HG03354 (cell line): Measurements from ENCODE around the gene GNB1L.
A peak's percentile ranks its signal among the peaks of the same experiment; 100 is the strongest.

Experiments
- ATAC-seq: cut with Tn5 transposase; IDR thresholded peaks from one replicate; pipeline ENCODE4 v1.9.1; 2021; ENCODE audit warnings: mild to moderate bottlenecking; ENCODE audit not compliant: unreplicated experiment, poor library complexity, severe bottlenecking

GNB1L gene, protein sequence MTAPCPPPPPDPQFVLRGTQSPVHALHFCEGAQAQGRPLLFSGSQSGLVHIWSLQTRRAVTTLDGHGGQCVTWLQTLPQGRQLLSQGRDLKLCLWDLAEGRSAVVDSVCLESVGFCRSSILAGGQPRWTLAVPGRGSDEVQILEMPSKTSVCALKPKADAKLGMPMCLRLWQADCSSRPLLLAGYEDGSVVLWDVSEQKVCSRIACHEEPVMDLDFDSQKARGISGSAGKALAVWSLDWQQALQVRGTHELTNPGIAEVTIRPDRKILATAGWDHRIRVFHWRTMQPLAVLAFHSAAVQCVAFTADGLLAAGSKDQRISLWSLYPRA

DNA sequence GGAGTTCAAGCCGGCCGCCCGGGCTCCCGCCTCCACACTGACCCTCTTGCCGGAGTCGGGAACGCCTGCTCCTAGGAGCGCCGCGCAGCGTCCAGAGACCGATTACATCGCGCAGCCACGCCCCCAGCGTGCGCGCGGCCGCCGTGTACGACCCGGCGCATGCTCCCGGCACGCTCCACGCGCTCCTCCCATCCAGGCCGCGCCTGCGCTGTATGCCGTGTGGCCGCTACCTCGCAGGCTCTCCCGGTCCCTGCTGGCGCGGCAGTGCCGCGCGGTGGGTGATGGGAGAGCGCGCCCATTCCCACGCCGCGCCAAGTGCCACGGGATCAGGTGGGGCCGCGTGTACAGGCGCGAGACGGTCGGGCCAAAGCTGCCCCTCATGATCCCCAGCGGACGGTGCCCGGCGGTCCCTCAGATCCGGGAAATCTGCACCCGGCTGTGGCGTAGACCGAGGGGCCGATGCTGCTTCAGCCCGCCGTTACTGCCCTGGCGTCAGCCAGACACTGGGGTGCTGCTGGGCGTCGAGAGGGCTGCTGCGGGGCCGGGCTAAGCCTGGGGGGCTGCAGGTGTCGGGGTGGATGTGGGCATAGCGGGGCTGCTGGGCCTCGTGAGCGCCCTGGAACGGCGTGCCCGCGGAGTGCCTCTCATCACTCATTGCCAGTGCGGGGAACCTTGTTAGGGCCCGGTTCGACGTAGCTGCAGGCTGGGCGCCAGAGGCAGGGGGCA lies at the start of gene GNB1L, which contains the start of gene RTL10:
Gene GNB1L (minus strand): TSS at position 97 of the 726 bp plus-strand sequence. CDS start 33,519 bp downstream, outside the sequence.
Gene RTL10 (minus strand): TSS at position 97 of the 726 bp plus-strand sequence. CDS start 2,613 bp downstream, outside the sequence.
- ATAC-seq: peak; percentile 85

DNA sequence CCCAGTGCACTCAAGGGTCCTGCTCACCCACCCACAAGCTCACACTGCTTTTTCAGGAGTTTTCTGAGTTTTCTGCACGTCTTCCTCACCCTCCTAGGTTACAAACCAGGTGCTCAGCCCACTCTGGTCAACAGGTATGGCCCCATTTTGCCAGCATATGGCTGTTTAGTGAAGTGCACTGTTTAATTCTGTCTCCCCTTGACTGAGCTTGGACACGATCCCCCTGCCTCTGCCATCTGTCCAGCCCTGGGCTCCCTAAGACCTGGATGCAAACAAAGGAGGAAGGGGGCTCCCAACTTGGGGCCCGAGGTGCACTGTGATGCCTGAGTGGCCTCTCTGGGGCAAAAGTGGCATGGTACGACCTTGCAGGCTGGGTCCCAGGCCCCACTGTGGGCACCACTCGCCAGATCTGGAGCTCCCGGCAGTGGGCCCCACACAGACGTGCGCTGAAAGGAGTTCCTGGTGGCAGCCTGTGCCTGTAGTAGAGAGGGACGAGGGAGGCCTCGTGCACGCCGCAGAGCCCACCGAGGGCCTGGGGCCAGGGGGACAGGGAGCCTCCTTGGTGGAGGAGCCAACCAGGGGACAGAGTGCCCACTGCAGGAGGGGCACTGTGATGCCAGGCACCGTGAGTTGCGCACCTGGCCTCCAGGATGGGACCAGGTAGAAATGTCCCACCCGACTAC lies 49.6 kb upstream of the GNB1L start:
- no peak for ATAC-seq

DNA sequence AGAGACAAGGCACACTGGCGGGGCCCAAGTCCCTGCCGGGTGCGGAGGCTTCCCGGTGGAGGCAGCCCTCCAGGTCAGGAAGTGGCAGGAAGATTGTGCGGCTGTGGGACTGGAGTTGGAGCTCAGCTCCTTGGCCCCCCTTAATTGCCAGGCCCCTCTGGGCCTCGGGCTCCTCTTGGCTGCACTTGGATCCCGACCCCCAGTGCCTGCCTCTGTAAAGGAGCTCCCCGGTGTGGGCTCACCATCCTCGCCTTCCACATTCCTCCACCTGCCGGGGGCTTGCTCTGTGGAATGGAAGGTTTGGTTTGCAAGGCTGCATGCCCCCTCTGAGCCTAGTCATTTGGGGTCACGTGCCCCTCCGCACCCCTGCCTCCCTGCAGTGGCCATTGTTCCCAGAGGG lies 48.8 kb upstream of the GNB1L start:
- ATAC-seq: no peak

DNA sequence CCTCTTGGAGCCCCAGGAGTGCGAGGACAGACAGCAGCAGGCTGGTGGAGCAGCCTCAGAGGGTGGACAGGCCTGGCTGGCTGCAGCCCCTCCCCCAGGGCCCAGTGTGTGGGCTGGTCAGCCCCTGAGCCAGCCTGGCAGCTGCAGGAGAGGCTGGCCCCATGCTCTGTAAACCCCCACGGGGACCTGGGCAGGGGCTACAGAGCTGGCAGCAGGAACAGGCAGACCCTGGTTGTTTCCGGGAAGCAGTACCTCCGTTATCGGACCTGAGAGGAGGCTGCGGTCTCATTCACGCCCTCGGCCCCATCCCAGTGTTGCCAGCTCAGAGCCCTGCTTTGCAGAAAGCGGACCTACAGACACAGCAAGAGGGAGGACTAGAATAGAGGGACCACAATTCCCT lies 48.4 kb upstream of the GNB1L start:
- ATAC-seq: no peak

DNA sequence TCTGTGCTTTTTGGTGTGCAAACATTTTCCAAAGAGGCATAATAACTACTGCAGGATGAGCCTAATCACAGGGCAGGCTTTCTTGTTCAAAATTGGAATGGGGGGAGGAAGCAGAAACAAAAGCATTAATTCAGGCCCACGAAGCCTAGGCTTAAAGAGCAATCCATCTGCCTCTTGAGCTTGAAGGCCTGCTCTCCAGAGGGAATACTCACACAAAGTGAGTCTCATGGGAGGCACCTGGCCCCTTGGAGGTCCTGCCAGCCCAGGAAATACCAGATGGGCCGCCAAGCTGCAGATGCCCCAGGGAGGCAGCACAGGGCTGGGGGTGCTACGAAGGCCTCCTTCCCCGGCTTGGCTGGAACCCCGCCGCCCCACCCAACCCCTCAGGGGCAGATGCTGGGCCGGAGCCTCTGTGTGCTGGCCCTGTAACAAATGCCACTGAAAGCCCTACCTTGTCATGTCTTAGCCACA lies 47.6 kb upstream of the GNB1L start:
- no peak for ATAC-seq

DNA sequence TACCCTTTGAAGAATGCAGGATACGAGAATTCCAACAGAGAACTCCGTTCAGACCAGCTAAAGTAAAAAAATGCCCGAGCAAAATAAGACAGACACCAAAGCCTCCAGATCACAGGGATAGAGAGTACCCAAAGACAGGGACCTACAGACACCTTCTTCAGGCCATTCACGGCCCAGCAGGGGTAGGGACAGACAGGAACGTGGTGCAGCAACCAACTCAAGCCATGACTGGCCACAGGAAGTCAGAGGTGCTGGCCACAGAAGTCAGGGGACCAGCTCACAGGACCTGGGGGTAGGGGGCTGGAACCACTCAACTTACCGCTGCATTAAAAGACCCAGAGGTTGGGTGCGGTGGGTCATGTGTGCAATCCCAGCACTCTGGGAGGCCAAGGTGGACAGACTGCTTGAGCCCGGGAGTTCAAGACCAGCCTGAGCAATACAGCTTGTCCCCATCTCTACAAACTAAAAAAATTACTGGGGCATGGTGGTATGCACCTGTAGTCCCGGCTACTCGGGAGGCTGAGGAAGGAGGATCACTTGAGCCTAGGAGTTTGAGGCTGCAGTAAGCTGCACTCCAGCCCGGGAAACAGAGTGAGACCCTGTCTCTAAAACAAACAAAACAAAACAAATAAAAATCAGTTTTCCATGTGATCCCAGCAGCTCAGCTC lies 47.0 kb upstream of the GNB1L start:
- ATAC-seq: no peak

DNA sequence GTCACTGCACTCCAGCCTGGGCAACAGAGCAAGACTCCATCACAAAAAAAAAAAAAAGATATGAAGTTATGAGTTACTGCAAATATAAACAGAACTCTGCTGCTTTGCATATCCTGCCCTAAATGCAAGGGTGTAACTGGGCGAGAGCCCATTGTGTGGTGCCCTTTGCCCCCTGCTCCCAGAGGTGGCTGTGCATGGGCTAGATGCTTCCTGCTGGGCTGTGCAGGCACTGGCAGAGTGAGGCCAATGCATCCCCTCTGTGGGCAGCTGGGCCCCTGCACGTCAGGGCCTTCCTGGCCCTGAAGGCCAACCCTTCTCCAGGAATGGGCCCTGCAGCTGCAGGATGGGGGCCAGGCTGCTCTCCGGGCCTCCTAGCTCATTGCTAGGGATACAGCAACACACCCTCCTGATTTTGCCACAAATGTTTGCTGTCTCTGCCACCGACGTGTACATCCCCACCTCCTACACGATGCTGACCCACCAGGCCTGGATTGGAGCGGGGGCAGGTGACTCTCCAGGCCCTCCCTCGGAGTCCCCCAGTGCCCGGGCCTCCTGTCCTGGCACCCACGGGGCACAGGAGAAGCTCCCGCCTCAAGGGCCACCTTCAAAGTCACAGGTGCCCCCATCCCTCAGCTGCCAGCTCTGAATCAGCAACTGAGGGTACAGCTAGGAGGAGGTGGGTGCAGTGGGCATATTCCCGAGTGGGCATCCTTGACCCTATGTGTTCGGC lies 46.2 kb upstream of the GNB1L start:
- no peak for ATAC-seq

DNA sequence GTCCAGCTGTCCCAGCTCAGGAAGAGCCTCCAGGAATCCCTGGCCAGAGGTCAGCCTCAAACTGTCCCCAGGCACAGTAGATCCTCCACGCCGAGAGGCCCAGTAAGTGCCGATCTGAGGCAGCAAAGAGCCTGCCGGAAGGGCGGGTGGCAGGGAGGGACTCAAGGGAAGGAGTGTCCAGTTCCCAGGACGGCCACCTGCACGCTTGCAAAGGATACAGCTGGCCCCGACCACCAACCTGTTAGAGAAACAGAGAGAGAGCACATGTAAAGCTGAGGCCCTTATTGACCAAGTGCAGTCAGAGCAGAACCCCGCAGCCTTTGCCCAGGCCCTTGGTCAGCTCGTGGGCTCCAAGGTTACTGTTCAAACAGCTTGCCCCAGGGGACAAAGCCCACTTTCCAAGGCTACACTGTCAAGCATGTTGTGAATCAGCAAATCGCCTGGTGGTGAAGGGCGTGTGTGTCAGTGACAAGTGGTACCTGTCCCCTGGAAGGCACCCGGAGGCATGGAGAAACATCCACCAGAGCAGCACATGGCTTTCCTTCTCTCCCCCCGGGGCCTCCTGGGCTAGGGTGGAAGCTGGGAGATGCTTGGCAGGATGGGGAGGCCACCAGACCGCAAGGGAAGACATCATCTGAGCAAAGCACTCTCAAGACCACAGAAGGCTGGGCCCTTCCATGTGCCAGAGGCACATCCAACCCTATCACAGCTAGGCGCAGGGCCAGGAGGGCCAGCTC lies 44.3 kb upstream of the GNB1L start:
- no peak for ATAC-seq

DNA sequence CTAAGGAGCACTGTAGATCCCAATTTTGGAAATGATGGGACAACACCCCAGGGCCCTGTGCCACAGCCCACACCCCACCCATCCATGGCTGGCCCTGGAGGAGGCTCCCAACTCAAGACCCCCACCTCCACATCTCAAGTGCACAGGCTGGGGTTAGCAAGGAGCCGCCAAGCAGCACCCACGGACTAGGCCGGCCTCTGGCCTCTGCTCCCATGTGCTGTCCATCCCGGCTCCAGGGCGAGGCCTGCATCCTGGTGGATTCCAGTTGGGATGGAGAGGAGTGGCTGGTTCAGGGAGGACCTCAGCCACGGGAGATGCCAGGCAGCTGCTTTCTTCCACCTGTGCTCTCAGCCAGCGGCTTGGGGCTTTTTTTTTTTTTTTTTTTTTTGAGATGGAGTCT lies 43.5 kb upstream of the GNB1L start:
- no peak for ATAC-seq

DNA sequence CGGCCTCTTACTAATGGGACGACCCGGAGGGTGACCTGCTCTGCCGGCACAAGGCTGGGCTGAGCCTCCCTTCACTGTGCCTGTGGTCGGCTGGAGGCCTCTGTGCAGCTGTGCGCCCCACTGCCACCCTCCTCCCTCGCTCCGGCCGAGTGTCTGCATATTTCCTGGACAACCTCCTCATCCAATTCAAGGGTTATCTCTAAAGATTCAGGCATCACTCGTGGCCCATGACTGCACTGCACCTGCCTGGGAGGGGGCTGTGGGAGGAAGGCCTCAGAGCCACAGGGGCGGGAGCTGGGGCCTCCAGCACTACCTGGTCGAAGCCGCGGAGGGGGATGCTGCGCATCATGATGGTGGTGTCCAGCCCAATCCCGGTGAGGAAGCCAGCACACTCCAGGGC lies 43.1 kb upstream of the GNB1L start:
- no peak for ATAC-seq

DNA sequence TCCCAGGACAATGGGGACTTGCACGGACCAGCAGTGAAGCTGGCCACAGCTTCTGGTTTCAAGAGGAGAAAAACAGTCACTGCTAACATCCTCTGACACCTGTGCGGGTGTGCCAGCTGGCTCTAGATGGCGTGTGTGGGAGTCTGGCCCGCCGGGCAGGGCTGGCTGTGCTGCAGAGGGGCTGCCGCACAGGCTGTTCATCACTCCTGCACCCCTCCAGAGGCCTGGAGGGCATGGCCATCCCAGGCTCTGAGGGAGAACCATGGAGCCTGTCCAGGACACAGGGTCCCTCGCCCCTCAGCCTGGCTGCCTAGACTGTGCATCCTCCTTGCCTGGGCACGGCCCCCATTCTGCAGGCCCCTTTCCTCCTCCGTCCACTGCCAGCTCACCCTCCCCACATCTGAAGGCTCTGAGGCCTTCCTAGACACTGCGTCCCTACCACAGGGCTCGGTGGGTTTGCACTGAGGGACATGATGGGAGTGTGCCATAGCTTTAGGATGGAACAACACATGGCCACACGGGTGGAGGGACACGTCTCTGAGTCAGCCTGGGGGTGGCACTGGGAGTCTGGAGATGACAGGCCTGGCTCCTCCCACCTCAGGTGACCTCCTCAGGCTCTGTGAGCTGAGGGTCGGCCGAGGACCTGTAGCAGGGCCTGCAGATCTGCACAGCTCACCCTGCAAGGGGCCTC lies 42.1 kb upstream of the GNB1L start:
- no peak for ATAC-seq

DNA sequence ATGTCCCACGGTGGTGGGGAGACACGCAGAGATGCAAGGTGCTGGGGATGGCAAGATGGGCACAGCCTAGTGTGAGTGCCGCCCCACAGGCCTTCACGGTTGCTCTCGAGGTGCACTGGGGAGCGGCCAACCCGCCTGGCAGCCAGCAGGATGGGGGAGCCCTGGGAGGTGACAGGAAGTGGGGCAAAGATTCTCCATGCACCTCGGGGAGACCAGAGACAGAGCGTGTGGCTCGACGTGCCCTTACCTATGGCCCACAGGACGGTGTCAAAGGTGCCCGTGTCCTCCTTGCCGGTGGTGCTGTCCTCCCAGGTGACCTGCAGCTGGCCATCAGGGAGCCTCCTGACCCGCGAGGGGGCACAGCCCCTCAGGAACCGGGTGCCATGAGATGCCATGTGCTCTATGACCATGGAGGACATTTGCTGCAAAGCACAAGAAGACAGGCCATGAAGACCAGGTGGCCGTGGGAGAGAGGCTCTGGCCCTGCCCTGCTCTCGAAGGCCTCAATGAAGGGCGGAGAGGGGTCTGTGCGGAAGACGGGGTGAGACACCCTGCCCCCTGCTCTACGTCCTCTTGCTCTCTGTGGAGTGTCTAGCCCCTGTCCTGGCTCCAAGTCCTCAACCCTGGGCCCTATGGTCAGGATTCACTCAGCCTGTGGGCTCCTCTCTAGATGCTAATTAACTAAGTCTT lies 40.6 kb upstream of the GNB1L start:
- ATAC-seq: no peak

DNA sequence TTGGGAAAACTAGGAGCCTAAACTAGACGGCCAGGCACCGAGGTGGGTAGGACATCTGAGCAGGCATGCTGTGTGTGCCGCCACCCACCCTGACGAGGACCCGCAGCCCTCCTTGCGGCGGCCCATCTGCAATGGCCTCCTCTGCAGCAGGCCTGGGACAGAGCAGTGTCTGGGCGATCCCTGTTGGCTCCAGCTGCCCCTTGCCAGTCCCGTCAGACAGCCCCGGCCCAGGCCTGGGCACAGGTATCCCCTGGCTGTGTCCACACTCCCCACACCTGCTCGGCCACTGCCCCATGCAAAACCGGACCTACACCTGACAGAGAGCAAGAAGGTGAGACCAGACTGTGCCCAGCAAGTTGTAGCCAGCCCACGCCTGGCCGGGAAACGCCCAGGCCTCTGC lies 38.7 kb upstream of the GNB1L start:
- ATAC-seq: no peak

DNA sequence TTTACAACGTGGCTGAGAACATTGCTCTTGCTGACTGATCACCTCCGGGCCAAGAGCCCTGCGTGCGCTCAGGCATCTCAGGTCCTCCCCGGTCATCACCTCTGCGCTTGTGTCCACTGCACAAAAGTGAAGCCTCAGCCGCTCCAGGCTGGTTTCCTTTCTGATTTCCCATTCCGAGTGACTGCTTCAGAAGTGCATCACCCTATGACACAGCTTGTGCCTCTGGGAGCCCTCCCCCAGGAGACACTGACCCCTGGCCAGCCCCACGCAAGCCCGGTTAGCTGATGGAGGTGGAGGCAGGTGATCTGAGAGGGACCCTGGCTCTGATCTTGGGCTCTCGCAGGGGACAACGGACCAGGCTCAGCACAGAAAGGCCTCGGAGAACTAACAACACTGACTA lies 38.3 kb upstream of the GNB1L start:
- ATAC-seq: no peak

DNA sequence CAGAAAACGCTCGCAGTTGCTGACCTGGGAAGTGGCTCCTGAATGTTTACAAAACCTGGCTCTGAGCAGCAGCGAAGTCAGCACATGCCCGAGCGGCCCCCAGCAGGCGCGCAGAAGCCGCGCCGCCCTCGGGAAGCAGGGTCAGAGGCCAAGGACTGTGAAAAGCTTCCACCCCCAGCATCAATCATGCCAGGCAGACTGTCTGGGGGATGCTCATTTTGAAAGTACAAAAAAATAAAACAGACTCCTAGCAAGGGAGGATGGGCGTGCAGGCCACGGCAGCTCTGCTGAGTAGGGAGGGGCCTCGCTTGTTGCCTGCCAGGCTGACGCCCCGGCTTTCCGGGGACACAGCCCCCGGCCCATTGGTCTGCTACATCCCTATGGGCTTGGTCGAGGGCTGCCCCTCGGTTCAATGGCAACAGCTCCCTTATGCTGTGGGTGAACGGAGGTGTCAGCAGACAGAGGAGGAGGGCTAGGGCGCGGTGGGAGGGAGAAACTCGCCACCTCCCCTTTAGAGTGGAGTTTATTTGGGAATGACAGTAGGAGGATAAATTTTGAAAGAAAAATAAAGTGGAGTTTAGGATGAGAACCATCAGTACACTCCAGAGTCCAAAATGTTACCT lies 37.7 kb upstream of the GNB1L start:
- peak; percentile 6 for ATAC-seq

DNA sequence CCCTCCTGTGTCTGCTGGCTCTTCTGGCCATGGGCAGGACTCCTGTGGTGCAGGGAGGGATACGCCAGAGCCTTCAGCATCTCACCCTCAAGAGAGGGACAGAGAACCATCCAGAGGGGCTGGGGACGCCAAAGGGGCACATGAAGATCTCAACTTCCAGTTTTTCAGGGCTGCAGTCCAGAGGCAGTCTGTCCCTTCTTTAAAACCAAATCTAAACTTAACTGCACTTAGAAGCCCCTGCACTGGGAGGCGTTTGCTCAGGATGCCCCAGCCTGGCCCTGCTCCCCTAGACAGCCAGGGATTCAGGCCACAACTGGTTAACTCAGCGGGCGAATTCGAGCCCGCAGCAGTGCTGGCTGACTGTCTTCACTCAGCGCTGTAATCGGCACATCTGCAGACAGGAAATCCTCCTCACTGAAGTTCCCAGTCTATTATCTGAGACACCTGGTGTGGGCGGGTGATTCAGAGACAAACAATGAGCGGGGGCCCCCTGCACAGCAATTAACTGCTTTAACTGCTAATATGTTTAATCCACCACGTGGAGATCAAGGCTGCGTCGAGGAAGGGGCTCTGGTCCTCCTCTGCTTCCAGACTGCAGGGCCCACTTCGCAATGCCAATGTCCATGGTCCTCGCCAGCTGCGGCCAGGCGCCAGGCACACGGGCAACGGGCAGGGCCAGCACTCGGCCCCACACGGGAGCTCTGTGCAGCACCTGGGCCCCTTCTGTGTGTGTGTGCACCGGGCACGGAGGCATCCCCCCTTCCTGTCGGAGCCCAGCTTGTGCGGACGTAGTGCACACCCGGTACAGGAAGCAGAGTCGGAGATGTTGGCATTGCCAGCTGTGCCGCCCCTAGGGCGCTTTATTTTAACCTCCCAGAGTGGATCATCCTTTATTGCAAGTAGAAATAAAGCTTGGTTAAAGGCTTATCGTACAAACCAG lies 36.9 kb upstream of the GNB1L start:
- ATAC-seq: peak; percentile 78
